Adipocyte (in vitro differentiated cells): ENCODE data around the gene KRTAP17-1.
"Not testable (repeated sequence)": the region's sequence is repeated elsewhere in the genome, so short reads cannot be mapped to it uniquely, and the experiment has no call there.

Source experiments
- DNase-seq: peaks from one replicate; pipeline ENCODE4 v3.0.0-alpha.2; 2015; ENCODE audit warnings: low read depth
- H3K27me3 ChIP-seq: replicated peaks from 2 replicates; pipeline ENCODE4 v1.7.0; 2013; ENCODE audit warnings: mild to moderate bottlenecking, low read length, moderate library complexity; ENCODE audit not compliant: control insufficient read depth, insufficient read depth
- H3K36me3 ChIP-seq: 2 replicates; pipeline ENCODE4 v1.7.0; 2013; ENCODE audit warnings: low read length, mild to moderate bottlenecking, moderate library complexity; ENCODE audit not compliant: control insufficient read depth, insufficient read depth, severe bottlenecking
- H3K4me1 ChIP-seq: 2 replicates; pipeline ENCODE4 v1.7.0; 2013; ENCODE audit warnings: mild to moderate bottlenecking, low read length, moderate library complexity; ENCODE audit not compliant: control insufficient read depth, insufficient read depth
- H3K4me3 ChIP-seq: 2 replicates; pipeline ENCODE4 v1.7.0; 2013; ENCODE audit warnings: mild to moderate bottlenecking, low read length, moderate library complexity
- H3K9ac ChIP-seq: 2 replicates; pipeline ENCODE4 v1.7.0; 2013; ENCODE audit warnings: mild to moderate bottlenecking, low read length, moderate library complexity
- H3K9me3 ChIP-seq: 2 replicates; pipeline ENCODE4 v1.7.0; 2013; ENCODE audit warnings: mild to moderate bottlenecking, low read length, moderate library complexity; ENCODE audit not compliant: control insufficient read depth

KRTAP17-1 gene

GRCh38 chr17:41301204-41301790 lies 14.2 kb downstream of the KRTAP17-1 start:
- Histone ChIP-seq H3K9ac (no peak overlapping the region), H3K9me3 (no peaks in the 10 kb centered on the region)

GRCh38 chr17:41298458-41299135 lies 16.9 kb downstream of the KRTAP17-1 start:
- no peaks in the 10 kb centered on the region for H3K9me3 ChIP-seq
- no peak for DNase-seq
- H3K27me3 ChIP-seq, result no peaks in the 10 kb centered on the region
- peaks cover 4% of the 10 kb centered on the region for H3K4me1 ChIP-seq
- no peak overlapping the region for H3K4me3 ChIP-seq
- no peaks in the 10 kb centered on the region for H3K36me3 ChIP-seq
- no peak overlapping the region for H3K9ac ChIP-seq

More at GRCh38 chr17:41301204-41301790, 14.2 kb downstream of the KRTAP17-1 start:
- no peak for DNase-seq
- no peak overlapping the region for H3K4me3 ChIP-seq
- no peaks in the 10 kb centered on the region for H3K36me3 ChIP-seq
- peaks cover 4% of the 10 kb centered on the region for H3K4me1 ChIP-seq
- peaks cover 2% of the 10 kb centered on the region for H3K27me3 ChIP-seq

GRCh38 chr17:41296846-41297245 lies 18.7 kb downstream of the KRTAP17-1 start:
- peaks cover under 1% of the 10 kb centered on the region for H3K27me3 ChIP-seq
- DNase-seq, result no peak

GRCh38 chr17:41294016-41294415 lies 21.5 kb downstream of the KRTAP17-1 start:
- Histone ChIP-seq H3K36me3 (no peaks in the 10 kb centered on the region), H3K9ac (no peak overlapping the region), H3K4me3 (no peak overlapping the region), H3K27me3 (peaks cover 2% of the 10 kb centered on the region), H3K4me1 (no peaks in the 10 kb centered on the region), H3K9me3 (no peaks in the 10 kb centered on the region)
- DNase-seq, result no peak

More at GRCh38 chr17:41296846-41297245, 18.7 kb downstream of the KRTAP17-1 start:
- Histone ChIP-seq H3K9ac (no peak overlapping the region), H3K4me1 (peaks cover 4% of the 10 kb centered on the region), H3K4me3 (no peak overlapping the region), H3K9me3 (no peaks in the 10 kb centered on the region), H3K36me3 (no peaks in the 10 kb centered on the region)

- Histone ChIP-seq H3K9ac (no peak overlapping the region), H3K9me3 (no peaks in the 10 kb centered on the region), H3K4me3 (no peak overlapping the region), H3K4me1 (peaks cover 6% of the 10 kb centered on the region), H3K27me3 (peaks cover 2% of the 10 kb centered on the region), H3K36me3 (no peaks in the 10 kb centered on the region)
- DNase-seq, result no peak
These were observed 28.5 kb downstream of the KRTAP17-1 start for GRCh38 chr17:41287050-41287449.

- Histone ChIP-seq H3K9ac (no peak overlapping the region), H3K4me1 (peaks cover 6% of the 10 kb centered on the region), H3K36me3 (no peaks in the 10 kb centered on the region), H3K9me3 (no peaks in the 10 kb centered on the region), H3K4me3 (no peak overlapping the region), H3K27me3 (no peaks in the 10 kb centered on the region)
- DNase-seq, result no peak
These were observed 31.0 kb downstream of the KRTAP17-1 start for GRCh38 chr17:41284546-41284945.

GRCh38 chr17:41284043-41284442 lies 31.5 kb downstream of the KRTAP17-1 start:
- Histone ChIP-seq H3K27me3 (no peaks in the 10 kb centered on the region), H3K36me3 (no peaks in the 10 kb centered on the region), H3K9me3 (no peaks in the 10 kb centered on the region), H3K4me1 (peaks cover 6% of the 10 kb centered on the region), H3K9ac (no peak overlapping the region), H3K4me3 (no peak overlapping the region)
- no peak for DNase-seq

- Histone ChIP-seq H3K9me3 (no peaks in the 10 kb centered on the region), H3K27me3 (peaks cover 6% of the 10 kb centered on the region), H3K4me1 (no peaks in the 10 kb centered on the region), H3K4me3 (no peak overlapping the region), H3K36me3 (no peaks in the 10 kb centered on the region), H3K9ac (no peak overlapping the region)
- DNase-seq, result no peak
These were observed 37.1 kb downstream of the KRTAP17-1 start for GRCh38 chr17:41278176-41278955.

- H3K27me3 ChIP-seq, H3K4me1 ChIP-seq, DNase-seq, H3K36me3 ChIP-seq, H3K9ac ChIP-seq, H3K9me3 ChIP-seq, H3K4me3 ChIP-seq: not testable (repeated sequence)
These were observed 39.8 kb downstream of the KRTAP17-1 start, which contains the start of gene KRTAP9-7 for GRCh38 chr17:41275648-41276190. TSS of gene KRTAP9-7 (plus strand) at chr17:41275698. CDS start at chr17:41275698, 0 bp downstream.

DNA sequence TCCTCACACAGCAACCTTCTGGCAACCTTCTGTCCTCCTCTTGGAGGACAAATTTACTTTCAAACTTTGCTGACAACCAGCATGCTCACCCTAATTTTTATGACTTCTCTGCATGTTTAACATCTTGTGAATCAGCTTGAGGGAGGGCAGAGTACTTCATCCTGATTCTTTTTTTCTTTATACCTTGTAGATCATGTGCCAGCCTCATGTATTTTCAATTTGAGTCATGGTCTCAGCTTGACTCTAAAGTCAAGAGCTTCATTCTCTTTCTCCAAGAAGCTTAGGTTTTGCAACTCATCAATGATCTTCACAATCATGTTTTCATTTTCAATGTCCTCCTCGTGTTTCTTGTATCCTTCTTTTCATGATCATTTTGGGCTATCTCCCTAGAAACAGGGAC lies 43.7 kb downstream of the KRTAP17-1 start:
- Histone ChIP-seq H3K4me1 (no peaks in the 10 kb centered on the region), H3K27me3 (peaks cover 6% of the 10 kb centered on the region), H3K36me3 (no peaks in the 10 kb centered on the region), H3K9ac (no peak overlapping the region), H3K4me3 (no peak overlapping the region), H3K9me3 (no peaks in the 10 kb centered on the region)
- no peak for DNase-seq

DNA sequence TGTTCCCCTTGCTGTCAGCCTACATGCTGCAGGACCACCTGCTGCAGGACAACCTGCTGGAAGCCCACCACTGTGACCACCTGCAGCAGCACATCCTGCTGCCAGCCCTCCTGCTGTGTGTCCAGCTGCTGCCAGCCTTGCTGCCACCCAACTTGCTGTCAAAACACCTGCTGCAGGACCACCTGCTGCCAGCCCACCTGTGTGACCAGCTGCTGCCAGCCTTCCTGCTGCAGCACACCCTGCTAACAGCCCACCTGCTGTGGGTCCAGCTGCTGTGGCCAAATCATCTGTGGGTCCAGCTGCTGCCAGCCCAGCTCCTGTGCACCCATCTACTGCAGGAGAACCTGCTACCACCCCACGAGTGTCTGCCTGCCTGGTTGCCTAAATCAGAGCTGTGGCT lies 44.2 kb downstream of the KRTAP17-1 start:
- H3K9me3 ChIP-seq, DNase-seq, H3K4me1 ChIP-seq, H3K36me3 ChIP-seq, H3K27me3 ChIP-seq, H3K9ac ChIP-seq, H3K4me3 ChIP-seq: not testable (repeated sequence)
